GM23248 (cell line): ENCODE results near the gene R3HDML.

Source experiments
- EZH2 ChIP-seq: fragments of 200-600 bp; sonication (generic); IDR thresholded peaks from 2 replicates; pipeline ENCODE4 v1.6.1; 2018; ENCODE audit warnings: antibody characterized with exemption, mild to moderate bottlenecking; ENCODE audit not compliant: insufficient read depth, poor library complexity, severe bottlenecking
- EZH2phosphoT487 ChIP-seq: fragments of 200-600 bp; sonication (generic); IDR thresholded peaks from 2 replicates; pipeline ENCODE4 v1.6.1; 2018; ENCODE audit warnings: antibody characterized with exemption, moderate library complexity, mild to moderate bottlenecking, low read depth; ENCODE audit not compliant: insufficient read depth

DNA sequence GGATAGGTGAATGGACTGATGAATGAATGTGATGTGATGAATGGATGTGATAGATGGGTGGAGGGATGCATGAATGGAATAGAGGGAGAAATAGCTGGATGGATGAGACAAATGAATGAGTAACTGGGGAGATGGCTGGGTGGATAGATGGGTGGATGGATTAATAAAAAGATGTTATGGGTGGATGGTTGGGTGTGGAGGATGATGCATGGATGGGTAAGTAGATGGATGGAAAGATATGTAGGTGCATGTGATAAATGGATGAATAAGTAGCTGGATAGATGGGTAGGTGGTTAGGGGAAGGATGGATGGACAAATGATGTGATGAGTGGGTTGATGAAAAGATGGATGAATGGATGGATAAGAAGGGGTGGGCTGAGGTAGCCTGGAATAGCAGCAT, 23.4 kb downstream of the R3HDML start:
- TF ChIP-seq EZH2phosphoT487 (no peak), EZH2 (no peak)
